Esophagus muscularis mucosa (tissue), 4 donors: ENCODE measurements around the gene TTYH1. TPM values are rescaled to one million over a fixed set of nuclear protein-coding genes. Genes with fewer than 3 reads are reported as not detected.
A peak's percentile ranks its signal among the peaks of the same experiment; 100 is the strongest.

ENCODE experiments used
- DNase-seq: peaks from one replicate; pipeline ENCODE4 v3.0.0-alpha.2; 2017; ENCODE audit errors: extremely low spot score
- H3K27ac ChIP-seq, 4 donors: fragments of 200-600 bp; sonication (generic); replicated peaks in 1 of 4; 1 replicate in 3 of 4; 2 replicates in 1 of 4; pipeline ENCODE4 v1.5.1; 2016 to 2019; ENCODE audit warnings: mild to moderate bottlenecking in 1 of 4
- H3K27me3 ChIP-seq, 4 donors: fragments of 200-600 bp; sonication (generic); one replicate each; pipeline versions ENCODE4 v1.5.1 to v1.6.0; 2016 to 2019
- H3K36me3 ChIP-seq, 4 donors: fragments of 200-600 bp; sonication (generic); one replicate each; pipeline ENCODE4 v1.5.1; 2016 to 2019
- H3K4me1 ChIP-seq, 4 donors: fragments of 200-600 bp; sonication (generic); one replicate each; pipeline ENCODE4 v1.5.1; 2016 to 2019
- H3K4me3 ChIP-seq, 4 donors: fragments of 200-600 bp; sonication (generic); 1 replicate in 2 of 4; 2 replicates in 2 of 4; pipeline ENCODE4 v1.5.1; 2016 to 2019; ENCODE audit warnings: mild to moderate bottlenecking in 4 of 4, moderate library complexity in 1 of 4
- H3K9me3 ChIP-seq, 4 donors: fragments of 200-600 bp; sonication (generic); 1 replicate in 3 of 4; 2 replicates in 1 of 4; pipeline ENCODE4 v1.5.1; 2016 to 2019
- CTCF ChIP-seq, 3 experiments: fragments of 200-600 bp in 2 of 3; fragments of 450-650 bp in 1 of 3; sonication (generic) in 2 of 3; IDR thresholded peaks; one replicate each; pipeline ENCODE4 v1.5.1; 2017 to 2019; ENCODE audit warnings: antibody characterized with exemption in 3 of 3, mild to moderate bottlenecking in 2 of 3, moderate library complexity in 1 of 3
- EP300 ChIP-seq: sonication (generic); formaldehyde crosslinking; IDR thresholded peaks from one replicate; pipeline ENCODE4 v1.6.1; 2017; ENCODE audit warnings: antibody characterized with exemption
- POLR2A ChIP-seq: fragments of 450-650 bp; IDR thresholded peaks from one replicate; pipeline ENCODE4 v1.6.1; 2017; ENCODE audit warnings: antibody characterized with exemption, moderate library complexity, mild to moderate bottlenecking, low read depth
- POLR2AphosphoS5 ChIP-seq, 2 donors: sonication (generic); formaldehyde crosslinking; IDR thresholded peaks; one replicate each; pipeline ENCODE4 v1.6.1; 2017; ENCODE audit warnings: antibody characterized with exemption in 2 of 2
- WGBS: methylation state at CpG from one replicate; pipeline ENCODE4 v1.1.5; 2018; 5-methylcytosine and 5-hydroxymethylcytosine counted together
- intact Hi-C: fragments of 100-400 bp; cut with DNase I; formaldehyde crosslinking; loops from one replicate; pipeline ENCODE4 v1.15.1; 2023
- total RNA-seq, 4 donors: library from RNA; depleted of rRNA; stranded (reverse); fragments of >200 nt; gene quantifications; one replicate each; pipeline versions ENCODE4 v1.1.0 to v1.2.1, GENCODE V29; 2016

The TTYH1 gene
- total RNA-seq, 4 donors from 2014 or later = 0.83 to 8.0 (median 5.6) TPM

DNA sequence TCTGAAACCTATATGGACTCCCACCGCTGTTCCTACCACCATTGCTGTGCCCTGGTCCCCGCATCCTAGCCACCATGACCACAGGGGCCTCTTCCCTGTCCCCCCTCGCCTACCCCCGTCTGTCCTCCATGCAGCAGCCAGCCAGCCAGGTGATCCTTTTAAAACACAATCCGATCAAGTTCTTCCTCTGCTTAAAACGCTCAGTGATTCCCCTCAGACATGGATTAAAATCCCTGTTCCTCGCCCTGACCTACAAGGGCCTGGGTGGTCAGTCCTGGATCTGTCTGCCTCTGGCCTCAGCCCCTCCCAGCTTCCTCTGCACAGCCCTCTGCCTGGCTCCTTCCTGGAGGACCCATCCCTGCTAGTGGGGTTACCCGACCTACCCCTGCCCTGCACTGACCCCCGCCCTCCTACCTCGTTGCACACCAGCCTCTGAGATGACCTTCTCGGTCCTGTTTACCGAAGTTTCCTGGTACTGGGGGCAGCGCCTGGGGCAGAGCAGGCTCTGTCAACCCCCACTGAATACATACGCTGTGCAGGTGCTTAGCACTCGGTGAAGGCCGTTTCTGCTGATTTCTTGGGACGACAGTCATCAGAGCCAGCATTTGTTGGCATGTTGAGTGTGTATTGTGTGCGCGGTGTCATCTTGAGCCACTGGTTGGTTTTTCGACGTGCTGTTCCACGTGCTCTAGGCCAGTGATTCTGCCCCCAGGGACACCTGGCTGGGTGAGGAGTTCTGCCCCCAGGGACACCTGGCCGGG, 19.0 kb downstream of the TTYH1 start:
- Histone ChIP-seq H3K4me3 (no peak overlapping the region), H3K27ac (no peak overlapping the region), H3K4me1 (peaks cover 38 to 59% (median 51%) of the 10 kb centered on the region in 4 donors), H3K9me3 (no peaks in the 10 kb centered on the region), H3K27me3 (peaks cover 0 to 37% (median 20%) of the 10 kb centered on the region in 4 donors), H3K36me3 (no peaks in the 10 kb centered on the region)
- DNase-seq = no peak
- 61% methylated on average over 17 of the region's 23 CpGs for WGBS
- intact Hi-C loops = no loop called here
- TF ChIP-seq CTCF (IDR thresholded peaks at IDR 0.05) (no peak), POLR2AphosphoS5 (IDR thresholded peaks at IDR 0.05) (no peak)

- no peaks in the 10 kb centered on the region for H3K36me3 ChIP-seq
- H3K4me1 ChIP-seq = peaks cover 38 to 60% (median 51%) of the 10 kb centered on the region in 4 donors
- DNase-seq = no peak
- 49% methylated on average over 6 of the region's 11 CpGs for whole genome bisulfite sequencing
- no peak overlapping the region for H3K4me3 ChIP-seq
- no peaks in the 10 kb centered on the region for H3K9me3 ChIP-seq
- intact Hi-C loops = loop anchor here (5.0 kb wide), 1 partner anchor 42 kb away; no protein-coding TSS in a partner anchor
- H3K27me3 ChIP-seq = peaks cover 0 to 32% (median 15%) of the 10 kb centered on the region in 4 donors
- H3K27ac ChIP-seq = no peak overlapping the region
- TF ChIP-seq EP300 = no peak
- no peak for TF ChIP-seq POLR2A
- TF ChIP-seq CTCF (IDR thresholded peaks at IDR 0.05) = no peak
- TF ChIP-seq POLR2AphosphoS5 (IDR thresholded peaks at IDR 0.05) = no peak
Observed at GRCh38 chr19:54434873-54435214, 19.6 kb downstream of the TTYH1 start.

GRCh38 chr19:54435551-54436016, 20.3 kb downstream of the TTYH1 start:
- no peak for DNase-seq
- peak overlapping the region in 1 of 4 donors; percentile 18 for H3K27ac ChIP-seq
- no peak for TF ChIP-seq POLR2A
- no peak for TF ChIP-seq POLR2AphosphoS5 (IDR thresholded peaks at IDR 0.05)
- TF ChIP-seq EP300 = no peak
- TF ChIP-seq CTCF (IDR thresholded peaks at IDR 0.05) = no peak
- peaks cover 0 to 24% (median 7%) of the 10 kb centered on the region in 4 donors for H3K27me3 ChIP-seq
- intact Hi-C loops = loop anchor here (5.0 kb wide), 1 partner anchor 42 kb away; no protein-coding TSS in a partner anchor
- 45% methylated on average over 13 of the region's 16 CpGs for WGBS
- no peak overlapping the region for H3K4me3 ChIP-seq
- peaks cover 0 to 5% (median 1%) of the 10 kb centered on the region in 4 donors for H3K36me3 ChIP-seq
- no peaks in the 10 kb centered on the region for H3K9me3 ChIP-seq
- peaks cover 33 to 53% (median 44%) of the 10 kb centered on the region in 4 donors for H3K4me1 ChIP-seq

DNA sequence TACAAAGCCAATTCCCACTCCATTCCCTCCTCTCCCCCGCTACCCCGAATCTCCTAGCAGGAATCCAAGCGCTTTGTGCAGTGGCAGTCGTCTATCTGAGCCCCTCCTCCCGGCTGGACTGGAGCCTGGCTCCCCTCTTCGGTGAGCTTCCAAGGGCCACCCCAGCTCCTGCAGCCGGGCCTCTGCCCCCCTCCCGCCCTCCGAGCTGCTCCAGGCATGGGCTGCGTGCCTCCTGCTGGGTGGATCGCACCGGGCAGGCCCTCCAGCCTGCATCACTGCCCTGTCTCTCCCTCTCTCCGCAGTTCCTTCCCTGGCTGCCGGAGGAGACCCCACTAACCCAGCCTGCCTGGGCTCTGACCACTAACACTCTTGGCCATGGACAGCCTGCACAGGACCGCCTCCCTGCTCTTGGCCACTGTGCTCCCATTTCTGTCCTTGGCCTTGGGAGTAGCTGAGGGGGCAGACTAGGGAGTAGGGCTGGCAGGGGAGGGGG, 20.8 kb downstream of the TTYH1 start:
- Histone ChIP-seq H3K9me3 (no peaks in the 10 kb centered on the region), H3K27me3 (peaks cover 0 to 19% (median 3%) of the 10 kb centered on the region in 4 donors), H3K36me3 (peaks cover 0 to 9% (median 2%) of the 10 kb centered on the region in 4 donors), H3K27ac (peak overlapping the region in 1 of 4 donors; percentile 18), H3K4me3 (no peak overlapping the region), H3K4me1 (peaks cover 28 to 48% (median 39%) of the 10 kb centered on the region in 4 donors)
- intact Hi-C loops = loop anchor here (5.0 kb wide), 1 partner anchor 41 kb away; no protein-coding TSS in a partner anchor
- 52% methylated on average over 9 of the region's 15 CpGs for whole genome bisulfite sequencing
- DNase-seq = no peak
- TF ChIP-seq POLR2AphosphoS5 (IDR thresholded peaks at IDR 0.05) (no peak), POLR2A (no peak), CTCF (IDR thresholded peaks at IDR 0.05) (no peak), EP300 (no peak)
